ENCODE data around the gene EEFSEC. TPM values are rescaled to one million over a fixed set of nuclear protein-coding genes. Genes with fewer than 3 reads are reported as not detected.

The EEFSEC gene
- total RNA-seq, 1 donor from 2014 or later, result 15.6 TPM

DNA sequence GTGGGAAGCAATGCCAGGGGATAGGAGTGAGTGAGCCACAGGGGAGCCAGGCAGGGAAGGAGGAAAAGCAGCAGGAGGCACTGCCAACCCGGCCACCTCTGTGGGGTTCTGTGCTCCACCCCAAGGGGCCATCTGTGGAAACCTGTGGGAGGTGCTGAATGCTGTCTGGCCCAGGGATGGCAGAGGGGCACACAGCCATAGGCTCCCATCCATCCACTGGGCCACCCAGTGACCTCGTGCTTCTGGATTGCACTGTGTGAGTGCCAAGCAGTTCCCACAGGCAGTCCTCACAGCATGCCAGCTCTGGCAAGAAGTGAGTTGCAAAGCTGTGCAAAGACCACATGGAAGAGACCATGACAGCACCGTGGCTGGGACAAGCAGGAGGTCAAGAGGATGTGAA, 285.9 kb downstream of the EEFSEC start:
- DNase-seq (ENCODE audit: extremely low spot score, unreplicated experiment), result no peak
- no peak overlapping the region for H3K4me3 Mint-ChIP-seq (ENCODE audit: unreplicated experiment)
- peaks cover 8% of the 10 kb centered on the region for H3K4me1 Mint-ChIP-seq (ENCODE audit: unreplicated experiment)
- TF ChIP-seq, protein P1, sequence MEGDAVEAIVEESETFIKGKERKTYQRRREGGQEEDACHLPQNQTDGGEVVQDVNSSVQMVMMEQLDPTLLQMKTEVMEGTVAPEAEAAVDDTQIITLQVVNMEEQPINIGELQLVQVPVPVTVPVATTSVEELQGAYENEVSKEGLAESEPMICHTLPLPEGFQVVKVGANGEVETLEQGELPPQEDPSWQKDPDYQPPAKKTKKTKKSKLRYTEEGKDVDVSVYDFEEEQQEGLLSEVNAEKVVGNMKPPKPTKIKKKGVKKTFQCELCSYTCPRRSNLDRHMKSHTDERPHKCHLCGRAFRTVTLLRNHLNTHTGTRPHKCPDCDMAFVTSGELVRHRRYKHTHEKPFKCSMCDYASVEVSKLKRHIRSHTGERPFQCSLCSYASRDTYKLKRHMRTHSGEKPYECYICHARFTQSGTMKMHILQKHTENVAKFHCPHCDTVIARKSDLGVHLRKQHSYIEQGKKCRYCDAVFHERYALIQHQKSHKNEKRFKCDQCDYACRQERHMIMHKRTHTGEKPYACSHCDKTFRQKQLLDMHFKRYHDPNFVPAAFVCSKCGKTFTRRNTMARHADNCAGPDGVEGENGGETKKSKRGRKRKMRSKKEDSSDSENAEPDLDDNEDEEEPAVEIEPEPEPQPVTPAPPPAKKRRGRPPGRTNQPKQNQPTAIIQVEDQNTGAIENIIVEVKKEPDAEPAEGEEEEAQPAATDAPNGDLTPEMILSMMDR (IDR thresholded peaks at IDR 0.05), result no peak
- peaks cover 5% of the 10 kb centered on the region for H3K9me3 Mint-ChIP-seq (ENCODE audit: unreplicated experiment)
- peaks cover 58% of the 10 kb centered on the region for H3K27me3 Mint-ChIP-seq (ENCODE audit: unreplicated experiment)
- H3K27ac Mint-ChIP-seq (ENCODE audit: unreplicated experiment), result no peak overlapping the region
- no peaks in the 10 kb centered on the region for H3K36me3 Mint-ChIP-seq (ENCODE audit: unreplicated experiment)

DNA sequence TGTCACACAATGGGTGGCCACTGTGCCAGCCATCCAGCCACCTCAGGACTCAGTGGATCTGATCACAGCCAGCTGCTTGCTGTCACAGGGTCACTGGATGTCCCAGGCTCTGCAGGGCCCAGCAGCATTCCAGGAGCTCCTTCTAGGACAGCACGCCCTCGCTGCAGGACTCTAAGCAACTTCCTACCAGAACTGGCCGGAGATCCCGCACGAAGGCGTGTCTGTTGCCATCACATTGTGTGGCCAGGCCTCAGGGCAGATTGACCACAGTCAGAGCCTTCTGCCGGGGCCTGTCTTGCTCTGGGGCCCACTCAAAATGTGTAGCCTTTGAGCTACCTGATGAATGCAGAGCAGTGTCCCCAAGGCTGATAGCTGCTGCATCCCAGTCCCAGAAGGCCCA, 288.8 kb downstream of the EEFSEC start:
- DNase-seq (ENCODE audit: extremely low spot score, unreplicated experiment), result no peak
- no peak overlapping the region for H3K27ac Mint-ChIP-seq (ENCODE audit: unreplicated experiment)
- peaks cover 52% of the 10 kb centered on the region for H3K27me3 Mint-ChIP-seq (ENCODE audit: unreplicated experiment)
- no peaks in the 10 kb centered on the region for H3K9me3 Mint-ChIP-seq (ENCODE audit: unreplicated experiment)
- no peaks in the 10 kb centered on the region for H3K36me3 Mint-ChIP-seq (ENCODE audit: unreplicated experiment)
- no peak overlapping the region for H3K4me3 Mint-ChIP-seq (ENCODE audit: unreplicated experiment)
- TF ChIP-seq, protein P1 (IDR thresholded peaks at IDR 0.05), result no peak
- H3K4me1 Mint-ChIP-seq (ENCODE audit: unreplicated experiment), result peaks cover 8% of the 10 kb centered on the region

GRCh38 chr3:128442949-128443348, 289.7 kb downstream of the EEFSEC start:
- H3K36me3 Mint-ChIP-seq (ENCODE audit: unreplicated experiment), result no peaks in the 10 kb centered on the region
- no peak overlapping the region for H3K4me3 Mint-ChIP-seq (ENCODE audit: unreplicated experiment)
- H3K9me3 Mint-ChIP-seq (ENCODE audit: unreplicated experiment), result no peaks in the 10 kb centered on the region
- peaks cover 49% of the 10 kb centered on the region for H3K27me3 Mint-ChIP-seq (ENCODE audit: unreplicated experiment)
- TF ChIP-seq, protein P1 (IDR thresholded peaks at IDR 0.05), result no peak
- no peak for DNase-seq (ENCODE audit: extremely low spot score, unreplicated experiment)
- no peak overlapping the region for H3K27ac Mint-ChIP-seq (ENCODE audit: unreplicated experiment)
- H3K4me1 Mint-ChIP-seq (ENCODE audit: unreplicated experiment), result peaks cover 8% of the 10 kb centered on the region

- H3K27ac Mint-ChIP-seq (ENCODE audit: unreplicated experiment), result no peak overlapping the region
- H3K4me3 Mint-ChIP-seq (ENCODE audit: unreplicated experiment), result no peak overlapping the region
- TF ChIP-seq, protein P1 (IDR thresholded peaks at IDR 0.05), result no peak
- no peak for DNase-seq (ENCODE audit: extremely low spot score, unreplicated experiment)
- H3K9me3 Mint-ChIP-seq (ENCODE audit: unreplicated experiment), result no peaks in the 10 kb centered on the region
- H3K4me1 Mint-ChIP-seq (ENCODE audit: unreplicated experiment), result peaks cover 8% of the 10 kb centered on the region
- H3K27me3 Mint-ChIP-seq (ENCODE audit: unreplicated experiment), result peaks cover 54% of the 10 kb centered on the region
- no peaks in the 10 kb centered on the region for H3K36me3 Mint-ChIP-seq (ENCODE audit: unreplicated experiment)
These were observed 290.5 kb downstream of the EEFSEC start for GRCh38 chr3:128443771-128444170.

DNA sequence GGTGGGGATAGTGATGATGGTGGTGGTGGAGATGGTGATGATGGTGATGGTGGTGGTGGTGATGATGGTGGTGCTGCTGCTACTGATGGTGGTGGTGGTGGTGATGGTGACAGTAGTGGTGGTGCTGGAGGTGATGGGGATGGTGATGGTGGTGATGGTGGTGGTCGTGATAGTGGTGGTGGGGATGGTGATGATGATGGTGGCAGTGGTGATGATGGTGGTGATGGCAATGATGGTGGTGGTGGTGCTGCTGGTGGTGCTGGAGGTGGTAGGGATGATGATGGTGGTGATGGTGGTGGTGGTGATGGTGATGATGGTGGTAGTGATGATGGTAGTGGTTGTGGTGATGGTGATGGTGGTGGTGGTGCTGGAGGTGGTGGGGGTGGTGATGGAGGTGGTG, 292.1 kb downstream of the EEFSEC start:
- H3K4me3 Mint-ChIP-seq (ENCODE audit: unreplicated experiment), result no peak overlapping the region
- no peak for DNase-seq (ENCODE audit: extremely low spot score, unreplicated experiment)
- no peak overlapping the region for H3K27ac Mint-ChIP-seq (ENCODE audit: unreplicated experiment)
- no peaks in the 10 kb centered on the region for H3K4me1 Mint-ChIP-seq (ENCODE audit: unreplicated experiment)
- H3K36me3 Mint-ChIP-seq (ENCODE audit: unreplicated experiment), result no peaks in the 10 kb centered on the region
- TF ChIP-seq, protein P1 (IDR thresholded peaks at IDR 0.05), result no peak
- no peaks in the 10 kb centered on the region for H3K9me3 Mint-ChIP-seq (ENCODE audit: unreplicated experiment)
- H3K27me3 Mint-ChIP-seq (ENCODE audit: unreplicated experiment), result peaks cover 51% of the 10 kb centered on the region
